NCI-H2227 (cell line): Measurements from ENCODE around the gene KRTAP12-4.
"Not testable (repeated sequence)": the region's sequence is repeated elsewhere in the genome, so short reads cannot be mapped to it uniquely, and the experiment has no call there.

Experiments
- DNase-seq: peaks from one replicate; lab custom pipeline; 2025; ENCODE audit not compliant: unreplicated experiment; lab: John Stamatoyannopoulos, UW

Gene KRTAP12-4

GRCh38 chr21:44657635-44658540 lies 3.4 kb upstream of the KRTAP12-4 start, which contains the start of gene KRTAP12-3:
Gene KRTAP12-3 (plus strand): TSS chr21:44657932. CDS start chr21:44657980, 48 bp downstream.
- no peak for DNase-seq

- DNase-seq = no peak
Measured at GRCh38 chr21:44656868-44657267, 2.4 kb upstream of the KRTAP12-4 start.

GRCh38 chr21:44653656-44654575 lies 543 bp downstream of the KRTAP12-4 start:
- DNase-seq = no peak

GRCh38 chr21:44653123-44653522 lies 1.3 kb downstream of the KRTAP12-4 start:
- DNase-seq = no peak

GRCh38 chr21:44650973-44651675 lies 3.3 kb downstream of the KRTAP12-4 start:
- no peak for DNase-seq

- DNase-seq = no peak
Measured at GRCh38 chr21:44650265-44650972, 4.0 kb downstream of the KRTAP12-4 start.

GRCh38 chr21:44649521-44650100 lies 4.8 kb downstream of the KRTAP12-4 start:
- DNase-seq = no peak

GRCh38 chr21:44648557-44649311 lies 5.7 kb downstream of the KRTAP12-4 start:
- DNase-seq = no peak

GRCh38 chr21:44647222-44647552 lies 7.3 kb downstream of the KRTAP12-4 start:
- DNase-seq = no peak

- peak; percentile 23 for DNase-seq
Measured at GRCh38 chr21:44646366-44647221, 7.9 kb downstream of the KRTAP12-4 start, which contains the start of gene KRTAP10-11. Gene KRTAP10-11 (plus strand): TSS chr21:44646414. CDS start chr21:44646459, 45 bp downstream.

- no peak for DNase-seq
Measured at GRCh38 chr21:44644878-44645277, 9.6 kb downstream of the KRTAP12-4 start.

- DNase-seq = no peak
Measured at GRCh38 chr21:44643741-44644310, 10.6 kb downstream of the KRTAP12-4 start.

- DNase-seq = no peak
Measured at GRCh38 chr21:44640761-44641160, 13.7 kb downstream of the KRTAP12-4 start.

GRCh38 chr21:44639331-44639655 lies 15.2 kb downstream of the KRTAP12-4 start:
- no peak for DNase-seq

GRCh38 chr21:44638506-44639330 lies 15.7 kb downstream of the KRTAP12-4 start:
- not testable (repeated sequence) for DNase-seq

- not testable (repeated sequence) for DNase-seq
Measured at GRCh38 chr21:44637851-44638348, 16.6 kb downstream of the KRTAP12-4 start.
